H9 (cell line): ENCODE data around the gene KCNJ11. TPM values are rescaled to one million over a fixed set of nuclear protein-coding genes. Genes with fewer than 3 reads are reported as not detected.

Experiments
- DNase-seq: peaks from one replicate; pipeline ENCODE4 v3.0.0-alpha.2; 2017
- H2AFZ ChIP-seq: one replicate; pipeline ENCODE4 v1.6.1; 2013; ENCODE audit warnings: mild to moderate bottlenecking, low read length, control low read depth, moderate library complexity
- H2AK5ac ChIP-seq: 2 replicates; pipeline ENCODE4 v1.6.1; 2013; ENCODE audit warnings: low read length, control low read depth, mixed read lengths; ENCODE audit not compliant: insufficient read length
- H2BK120ac ChIP-seq: one replicate; pipeline ENCODE4 v1.6.1; 2013; ENCODE audit warnings: low read depth, mild to moderate bottlenecking, low read length, control low read depth, inconsistent platforms; ENCODE audit not compliant: poor library complexity, severe bottlenecking
- H2BK12ac ChIP-seq: 2 replicates; pipeline ENCODE4 v1.6.1; 2013; ENCODE audit warnings: low read length, control low read depth, mixed read lengths, low read depth; ENCODE audit not compliant: insufficient read length
- H2BK15ac ChIP-seq: 2 replicates; pipeline ENCODE4 v1.6.1; 2013; ENCODE audit warnings: low read depth, low read length, control low read depth
- H2BK20ac ChIP-seq: one replicate; pipeline ENCODE4 v1.6.1; 2013; ENCODE audit warnings: low read depth, mild to moderate bottlenecking, low read length, control low read depth, inconsistent platforms; ENCODE audit not compliant: poor library complexity, severe bottlenecking
- H2BK5ac ChIP-seq: 2 replicates; pipeline ENCODE4 v1.6.1; 2013; ENCODE audit warnings: low read length, control low read depth, mixed read lengths; ENCODE audit not compliant: insufficient read length
- H3K14ac ChIP-seq: 2 replicates; pipeline ENCODE4 v1.6.1; 2013; ENCODE audit warnings: low read length, control low read depth; ENCODE audit not compliant: insufficient read depth
- H3K18ac ChIP-seq: 2 replicates; pipeline ENCODE4 v1.6.1; 2013; ENCODE audit warnings: low read depth, mild to moderate bottlenecking, mixed read lengths, low read length, control low read depth; ENCODE audit not compliant: insufficient read length
- H3K23ac ChIP-seq: 2 replicates; pipeline ENCODE4 v1.6.1; 2013; ENCODE audit warnings: low read length, control low read depth, mixed read lengths, low read depth; ENCODE audit not compliant: insufficient read length
- H3K23me2 ChIP-seq: 2 replicates; pipeline ENCODE4 v1.6.1; 2013; ENCODE audit warnings: low read depth, mild to moderate bottlenecking, mixed read lengths, low read length, control low read depth; ENCODE audit not compliant: insufficient read length, poor library complexity, severe bottlenecking
- H3K27ac ChIP-seq: 2 replicates; pipeline ENCODE4 v1.5.1; 2013; ENCODE audit warnings: low read length, control low read depth, mixed read lengths, low read depth; ENCODE audit not compliant: insufficient read length
- H3K27me3 ChIP-seq: 2 replicates; pipeline ENCODE4 v1.6.1; 2013; ENCODE audit warnings: low read length, control low read depth, inconsistent platforms; ENCODE audit not compliant: insufficient read depth
- H3K4ac ChIP-seq: 2 replicates; pipeline ENCODE4 v1.6.1; 2013; ENCODE audit warnings: low read depth, mild to moderate bottlenecking, control low read depth, inconsistent platforms, low read length, moderate library complexity
- H3K4me1 ChIP-seq: 2 replicates; pipeline ENCODE4 v1.6.1; 2013; ENCODE audit warnings: low read length, control low read depth, inconsistent platforms; ENCODE audit not compliant: insufficient read depth
- H3K4me2 ChIP-seq: 2 replicates; pipeline ENCODE4 v1.6.1; 2013; ENCODE audit warnings: low read length, control low read depth, mixed read lengths; ENCODE audit not compliant: insufficient read length, insufficient read depth
- H3K56ac ChIP-seq: 2 replicates; pipeline ENCODE4 v1.6.1; 2013; ENCODE audit warnings: low read depth, mild to moderate bottlenecking, mixed read lengths, low read length, control low read depth; ENCODE audit not compliant: insufficient read length
- H3K79me1 ChIP-seq: 2 replicates; pipeline ENCODE4 v1.6.1; 2013; ENCODE audit warnings: low read depth, mild to moderate bottlenecking, moderate library complexity, low read length, control low read depth, inconsistent platforms; ENCODE audit not compliant: insufficient read depth, poor library complexity, severe bottlenecking
- H3K79me2 ChIP-seq: 2 replicates; pipeline ENCODE4 v1.6.1; 2013; ENCODE audit warnings: low read length, control low read depth, inconsistent platforms; ENCODE audit not compliant: insufficient read depth
- H3K9ac ChIP-seq: 2 replicates; pipeline ENCODE4 v1.6.1; 2013; ENCODE audit warnings: low read length, control low read depth, mixed read lengths; ENCODE audit not compliant: insufficient read length; ENCODE audit errors: extremely low read depth
- H3K9me3 ChIP-seq: one replicate; pipeline ENCODE4 v1.6.1; 2013; ENCODE audit warnings: low read depth, low read length, inconsistent platforms; ENCODE audit not compliant: control insufficient read depth
- H3T11ph ChIP-seq: one replicate; pipeline ENCODE4 v1.6.1; 2013; ENCODE audit warnings: mild to moderate bottlenecking, low read length, control low read depth, inconsistent platforms
- H4K20me1 ChIP-seq: one replicate; pipeline ENCODE4 v1.6.1; 2013; ENCODE audit not compliant: control insufficient read depth, insufficient read length, insufficient read depth
- H4K5ac ChIP-seq: 2 replicates; pipeline ENCODE4 v1.6.1; 2013; ENCODE audit warnings: low read depth, mild to moderate bottlenecking, mixed read lengths, low read length, control low read depth; ENCODE audit not compliant: insufficient read length
- H4K8ac ChIP-seq: replicated peaks from 2 replicates; pipeline ENCODE4 v1.6.1; 2013; ENCODE audit warnings: low read length, control low read depth, mixed read lengths, low read depth; ENCODE audit not compliant: insufficient read length
- H4K91ac ChIP-seq: 2 replicates; pipeline ENCODE4 v1.6.1; 2013; ENCODE audit warnings: low read depth, mild to moderate bottlenecking, moderate library complexity, mixed read lengths, low read length, control low read depth; ENCODE audit not compliant: insufficient read length
- H3K27ac Mint-ChIP-seq, 3 experiments: 2 replicates in 2 of 3; 3 replicates in 1 of 3; pipeline ENCODE4 v1.8.0; 2020 to 2021; ENCODE audit warnings: mixed read lengths in 3 of 3, mild to moderate bottlenecking in 1 of 3, moderate library complexity in 1 of 3
- H3K27me3 Mint-ChIP-seq: 2 replicates; pipeline ENCODE4 v1.8.0; 2021; ENCODE audit warnings: low read depth, mild to moderate bottlenecking, moderate library complexity, mixed read lengths
- H3K36me3 Mint-ChIP-seq, 3 experiments: 2 replicates in 2 of 3; 3 replicates in 1 of 3; pipeline ENCODE4 v1.8.0; 2020 to 2021; ENCODE audit warnings: low read depth in 3 of 3, mixed read lengths in 3 of 3; ENCODE audit not compliant: insufficient read depth in 1 of 3
- H3K4me1 Mint-ChIP-seq, 2 experiments: 2 replicates each; pipeline ENCODE4 v1.8.0; 2020; ENCODE audit warnings: mixed read lengths in 2 of 2
- H3K4me3 Mint-ChIP-seq, 2 experiments: 2 replicates in 1 of 2; 3 replicates in 1 of 2; pipeline ENCODE4 v1.8.0; 2020 to 2021; ENCODE audit warnings: mild to moderate bottlenecking in 2 of 2, mixed read lengths in 2 of 2, moderate library complexity in 1 of 2
- H3K9me3 Mint-ChIP-seq, 2 experiments: 2 replicates in 1 of 2; 3 replicates in 1 of 2; pipeline ENCODE4 v1.8.0; 2020; ENCODE audit warnings: mild to moderate bottlenecking in 2 of 2, mixed read lengths in 2 of 2, moderate library complexity in 1 of 2
- CTCF ChIP-seq: fragments of 200-600 bp; sonication (generic); conservative IDR thresholded peaks from 3 replicates; pipeline ENCODE4 v1.8.0; 2021; ENCODE audit warnings: antibody characterized with exemption, mild to moderate bottlenecking
- WGBS: extraction: QIAGEN DNeasy Blood & Tissue Kit; methylation state at CpG from one replicate; pipeline ENCODE4 v1.1.7; 2013; ENCODE audit warnings: missing lambda C conversion rate, low lambda C conversion rate, mixed read lengths; ENCODE audit not compliant: insufficient read length; ENCODE audit errors: extremely low coverage; 5-methylcytosine and 5-hydroxymethylcytosine counted together
- total RNA-seq: library from RNA; stranded (reverse); gene quantifications from 2 replicates; pipeline ENCODE4 v1.2.1, GENCODE V29; 2021

Gene KCNJ11
- total RNA-seq, 1 experiment from 2014 or later: 2.3 TPM

DNA sequence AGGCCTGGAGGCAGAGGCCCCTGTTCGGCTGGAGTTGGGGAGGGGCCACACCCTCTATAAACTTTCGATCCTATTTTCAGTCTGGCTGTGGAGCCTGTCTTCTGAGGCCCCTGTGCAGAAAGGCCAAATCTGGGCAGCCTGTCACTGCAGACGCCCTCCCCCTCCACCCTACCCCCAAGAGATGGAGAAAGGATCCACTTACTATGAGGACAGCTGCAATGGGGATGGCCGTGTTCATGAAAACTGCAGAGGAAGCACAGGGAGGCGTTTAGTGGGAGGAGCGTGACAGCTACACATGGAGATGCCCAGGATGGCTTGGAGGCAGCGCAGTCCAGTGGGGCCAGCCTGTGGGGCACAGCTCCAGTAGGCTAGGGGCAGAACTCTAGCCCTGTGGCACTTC lies 43.5 kb upstream of the KCNJ11 start:
- no peaks in the 10 kb centered on the region for H4K20me1 ChIP-seq
- no peak overlapping the region for H2BK120ac ChIP-seq
- no peaks in the 10 kb centered on the region for H3K9me3 Mint-ChIP-seq
- no peaks in the 10 kb centered on the region for H3K4me1 ChIP-seq
- no peak overlapping the region for H3K4me3 Mint-ChIP-seq
- no peaks in the 10 kb centered on the region; a peak in 1 of 7 replicates for H3K36me3 Mint-ChIP-seq
- no peak overlapping the region for H3K4me2 ChIP-seq
- no peaks in the 10 kb centered on the region for H3K79me2 ChIP-seq
- no peaks in the 10 kb centered on the region for H3K23me2 ChIP-seq
- H3K79me1 ChIP-seq: no peaks in the 10 kb centered on the region
- H2AK5ac ChIP-seq: no peak overlapping the region
- no peak overlapping the region for H4K91ac ChIP-seq
- H3K27me3 ChIP-seq: no peaks in the 10 kb centered on the region
- H3K4ac ChIP-seq: no peak overlapping the region
- no peak overlapping the region for H3K27ac Mint-ChIP-seq
- no peak overlapping the region for H2AFZ ChIP-seq
- no peak overlapping the region for H3K27ac ChIP-seq
- H4K8ac ChIP-seq: no peak overlapping the region
- H3K9ac ChIP-seq: no peak overlapping the region
- no peak overlapping the region for H3K56ac ChIP-seq
- no peak overlapping the region for H2BK12ac ChIP-seq
- WGBS: no CpG with 5 or more reads among the region's 7 CpGs
- no peak overlapping the region for H3K23ac ChIP-seq
- no peak overlapping the region for H2BK15ac ChIP-seq
- no peak overlapping the region for H3T11ph ChIP-seq
- no peak overlapping the region for H3K14ac ChIP-seq
- peaks cover 18% of the 10 kb centered on the region for H3K27me3 Mint-ChIP-seq
- H4K5ac ChIP-seq: no peak overlapping the region
- no peak overlapping the region for H3K18ac ChIP-seq
- DNase-seq: no peak
- no peak overlapping the region for H2BK5ac ChIP-seq
- no peak overlapping the region for H2BK20ac ChIP-seq
- H3K4me1 Mint-ChIP-seq: peaks cover 8 to 9% of the 10 kb centered on the region in 2 experiments
- no peaks in the 10 kb centered on the region for H3K9me3 ChIP-seq
- TF ChIP-seq CTCF: no peak
